Thyroid gland (tissue), 4 donors: ENCODE data around the gene MSLN. TPM values are rescaled to one million over a fixed set of nuclear protein-coding genes. Genes with fewer than 3 reads are reported as not detected.

Source experiments
- DNase-seq, 2 donors: peaks; one replicate each; pipeline ENCODE4 v3.0.0-alpha.2; 2019
- H3K27ac ChIP-seq, 3 donors: fragments of 200-600 bp; sonication (generic); 1 replicate in 2 of 3; 2 replicates in 1 of 3; pipeline ENCODE4 v1.5.1; 2016 to 2019; ENCODE audit warnings: mild to moderate bottlenecking in 1 of 3, moderate library complexity in 1 of 3
- H3K27me3 ChIP-seq: fragments of 200-600 bp; sonication (generic); one replicate; pipeline ENCODE4 v1.5.1; 2019
- H3K36me3 ChIP-seq, 2 donors: fragments of 200-600 bp; sonication (generic); one replicate each; pipeline ENCODE4 v1.5.1; 2016 to 2019
- H3K4me1 ChIP-seq, 2 donors: fragments of 200-600 bp; sonication (generic); one replicate each; pipeline ENCODE4 v1.5.1; 2017 to 2019
- H3K4me3 ChIP-seq, 3 donors: fragments of 200-600 bp; sonication (generic); replicated peaks in 1 of 3; 1 replicate in 2 of 3; 2 replicates in 1 of 3; pipeline ENCODE4 v1.5.1; 2016; ENCODE audit warnings: mild to moderate bottlenecking in 1 of 3
- H3K9me3 ChIP-seq: fragments of 200-600 bp; sonication (generic); one replicate; pipeline ENCODE4 v1.5.1; 2017
- POLR2A ChIP-seq, 2 donors: fragments of 450-650 bp; IDR thresholded peaks; one replicate each; pipeline ENCODE4 v1.6.1; 2017; ENCODE audit warnings: antibody characterized with exemption in 2 of 2, mild to moderate bottlenecking in 2 of 2, moderate library complexity in 1 of 2
- WGBS, 2 donors: methylation state at CpG; one replicate each; pipeline ENCODE4 v1.1.5; 2017; 5-methylcytosine and 5-hydroxymethylcytosine counted together
- intact Hi-C: fragments of 100-400 bp; cut with DNase I; formaldehyde crosslinking; loops from one replicate; pipeline ENCODE4 v1.15.1; 2023
- microRNA counts, 2 donors: library from miRNA; unstranded; fragments of <30 nt; microRNA quantifications; one replicate each; lab custom pipeline; 2016 to 2017
- microRNA-seq: library from miRNA; unstranded; fragments of <30 nt; microRNA quantifications from one replicate; pipeline ENCODE4, GENCODE V29; 2016
- small RNA-seq: library from RNA; depleted of rRNA; stranded (forward); fragments of <200 nt; gene quantifications from one replicate; pipeline ENCODE3, GENCODE V24; 2016
- total RNA-seq, 4 donors: library from RNA; depleted of rRNA; stranded (reverse); fragments of >200 nt; gene quantifications; one replicate each; pipeline ENCODE4 v1.2.3, GENCODE V29; 2016
- TF ChIP-seq, protein P1 (sequence below), 6 experiments: fragments of 200-600 bp in 3 of 6; fragments of 450-650 bp in 3 of 6; sonication (generic) in 3 of 6; IDR thresholded peaks; one replicate each; pipeline ENCODE4 v1.5.1; 2016 to 2019; ENCODE audit warnings: antibody characterized with exemption in 6 of 6, mild to moderate bottlenecking in 2 of 6, inconsistent platforms in 1 of 6, moderate library complexity in 1 of 6

MSLN gene
- total RNA-seq, 4 donors from 2014 or later, result not detected

- Histone ChIP-seq H3K27ac (no peak overlapping the region), H3K9me3 (no peaks in the 10 kb centered on the region), H3K36me3 (no peaks in the 10 kb centered on the region), H3K27me3 (peaks cover 13% of the 10 kb centered on the region), H3K4me1 (peaks cover 0 to 10% of the 10 kb centered on the region in 2 donors), H3K4me3 (no peak overlapping the region)
- DNase-seq, result no peak
- intact Hi-C loops, result no loop called here
- TF ChIP-seq, protein P1, sequence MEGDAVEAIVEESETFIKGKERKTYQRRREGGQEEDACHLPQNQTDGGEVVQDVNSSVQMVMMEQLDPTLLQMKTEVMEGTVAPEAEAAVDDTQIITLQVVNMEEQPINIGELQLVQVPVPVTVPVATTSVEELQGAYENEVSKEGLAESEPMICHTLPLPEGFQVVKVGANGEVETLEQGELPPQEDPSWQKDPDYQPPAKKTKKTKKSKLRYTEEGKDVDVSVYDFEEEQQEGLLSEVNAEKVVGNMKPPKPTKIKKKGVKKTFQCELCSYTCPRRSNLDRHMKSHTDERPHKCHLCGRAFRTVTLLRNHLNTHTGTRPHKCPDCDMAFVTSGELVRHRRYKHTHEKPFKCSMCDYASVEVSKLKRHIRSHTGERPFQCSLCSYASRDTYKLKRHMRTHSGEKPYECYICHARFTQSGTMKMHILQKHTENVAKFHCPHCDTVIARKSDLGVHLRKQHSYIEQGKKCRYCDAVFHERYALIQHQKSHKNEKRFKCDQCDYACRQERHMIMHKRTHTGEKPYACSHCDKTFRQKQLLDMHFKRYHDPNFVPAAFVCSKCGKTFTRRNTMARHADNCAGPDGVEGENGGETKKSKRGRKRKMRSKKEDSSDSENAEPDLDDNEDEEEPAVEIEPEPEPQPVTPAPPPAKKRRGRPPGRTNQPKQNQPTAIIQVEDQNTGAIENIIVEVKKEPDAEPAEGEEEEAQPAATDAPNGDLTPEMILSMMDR (IDR thresholded peaks at IDR 0.05), result no peak
- no peak for TF ChIP-seq POLR2A (IDR thresholded peaks at IDR 0.05)
- WGBS, 2 donors, result 62 to 73% methylated on average over 60 to 68 of the region's 71 CpGs
These were observed 56.7 kb downstream of the MSLN start for GRCh38 chr16:817001-817906.

DNA sequence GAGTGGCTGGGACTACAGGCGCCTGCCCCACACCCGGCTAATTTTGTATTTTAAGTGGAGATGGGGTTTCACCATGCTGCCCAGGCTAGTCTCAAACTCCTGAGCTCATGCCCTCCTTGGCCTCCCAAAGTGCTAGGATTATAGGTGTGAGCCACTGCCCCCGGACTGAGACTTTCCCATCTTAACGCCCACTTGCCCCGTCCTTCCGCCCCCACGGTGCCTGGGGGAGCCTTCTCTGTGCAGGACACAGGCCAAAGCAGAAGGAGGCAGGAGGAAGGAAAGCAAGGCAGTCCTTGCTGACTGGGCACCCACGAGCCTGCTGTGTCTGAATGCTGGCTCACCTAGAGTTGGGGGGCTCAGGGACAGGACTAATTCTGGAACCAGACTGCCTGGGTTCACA, 57.6 kb downstream of the MSLN start:
- H3K9me3 ChIP-seq, result no peaks in the 10 kb centered on the region
- H3K27ac ChIP-seq, result no peak overlapping the region
- H3K27me3 ChIP-seq, result peaks cover 12% of the 10 kb centered on the region
- no peak for DNase-seq
- H3K4me3 ChIP-seq, result no peak overlapping the region
- no peak for TF ChIP-seq POLR2A (IDR thresholded peaks at IDR 0.05)
- TF ChIP-seq, protein P1 (IDR thresholded peaks at IDR 0.05), result no peak
- WGBS, 2 donors, result 77 to 80% methylated on average over 8 of the region's 8 CpGs
- intact Hi-C loops, result no loop called here
- H3K4me1 ChIP-seq, result peaks cover 0 to 9% of the 10 kb centered on the region in 2 donors
- no peaks in the 10 kb centered on the region for H3K36me3 ChIP-seq

MicroRNAs within 50 kb of the gene (microRNA counts, 767-probe panel; counts per million panel counts)
- microRNA hsa-miR-662 (lab: Ali Mortazavi, UCI), result 0 counts per million in 2 donors

Small RNAs within 50 kb of the gene (microRNA-seq; reads per million reads assigned to microRNA genes)
- not detected for gene MIR662

Small RNAs within 50 kb of the gene (small RNA-seq; reads per million reads assigned to genes)
- gene MIR662, result not detected

Other genes with a start within 250 kb of the MSLN start
- 10 to 100 TPM; 19.6 to 42.6 (median 29.0) TPM for gene CAPN15, start 233.0 kb upstream of the MSLN start, total RNA-seq
- gene PRR35, start 200.3 kb upstream of the MSLN start, total RNA-seq, result not detected
- gene NHLRC4, start 193.7 kb upstream of the MSLN start, total RNA-seq, result under 1 TPM in 3 of 4 donors, not detected in 1; 0.63 to 0.81 (median 0.67) TPM
- 100 to 1,000 TPM in 3 of 4 donors, 10 to 100 TPM in 1; 69.6 to 125 (median 108) TPM for gene PIGQ, start 190.8 kb upstream of the MSLN start, total RNA-seq
- gene RAB40C, start 170.7 kb upstream of the MSLN start, total RNA-seq, result 10 to 100 TPM; 17.7 to 24.4 (median 18.4) TPM
- 1 to 10 TPM in 1 of 4 donors, under 1 TPM in 3; 0.13 to 1.8 (median 0.77) TPM for gene WFIKKN1, start 129.7 kb upstream of the MSLN start, total RNA-seq
- 100 to 1,000 TPM in 2 of 4 donors, 10 to 100 TPM in 2; 54.2 to 180 (median 115) TPM for gene METTL26, start 124.4 kb upstream of the MSLN start, total RNA-seq
- 100 to 1,000 TPM in 1 of 4 donors, 10 to 100 TPM in 3; 61.3 to 124 (median 69.1) TPM for gene MCRIP2, start 118.9 kb upstream of the MSLN start, total RNA-seq
- 10 to 100 TPM; 23.6 to 56.0 (median 34.3) TPM for gene WDR90, start 111.4 kb upstream of the MSLN start, total RNA-seq
- 10 to 100 TPM; 49.7 to 81.8 (median 57.6) TPM for gene RHOT2, start 92.6 kb upstream of the MSLN start, total RNA-seq
- under 1 TPM in 3 of 4 donors, not detected in 1; 0.27 to 0.63 (median 0.56) TPM for gene RHBDL1, start 85.1 kb upstream of the MSLN start, total RNA-seq
- 100 to 1,000 TPM; 134 to 206 (median 162) TPM for gene STUB1, start 80.3 kb upstream of the MSLN start, total RNA-seq
- 100 to 1,000 TPM in 3 of 4 donors, 10 to 100 TPM in 1; 72.8 to 156 (median 124) TPM for gene JMJD8, start 76.4 kb upstream of the MSLN start, total RNA-seq
- 10 to 100 TPM; 13.3 to 20.1 (median 17.6) TPM for gene WDR24, start 70.3 kb upstream of the MSLN start, total RNA-seq
- 1 to 10 TPM; 5.8 to 7.5 (median 6.9) TPM for gene FBXL16, start 54.9 kb upstream of the MSLN start, total RNA-seq
- 100 to 1,000 TPM in 1 of 4 donors, 10 to 100 TPM in 3; 51.0 to 109 (median 57.0) TPM for gene METRN, start 45.6 kb upstream of the MSLN start, total RNA-seq
- gene ANTKMT, start 39.6 kb upstream of the MSLN start, total RNA-seq, result 100 to 1,000 TPM in 1 of 4 donors, 10 to 100 TPM in 3; 56.4 to 109 (median 63.8) TPM
- under 1 TPM in 1 of 4 donors, not detected in 3; 0.27 TPM for gene CCDC78, start 34.3 kb upstream of the MSLN start, total RNA-seq
- gene HAGHL, start 33.6 kb upstream of the MSLN start, total RNA-seq, result 1 to 10 TPM in 3 of 4 donors, not detected in 1; 3.8 to 8.7 (median 5.1) TPM
- gene CIAO3, start 19.7 kb upstream of the MSLN start, total RNA-seq, result 10 to 100 TPM; 38.7 to 53.8 (median 44.6) TPM
- 10 to 100 TPM; 14.1 to 27.9 (median 20.8) TPM for gene RPUSD1, start 27.6 kb downstream of the MSLN start, total RNA-seq
- 10 to 100 TPM; 10.1 to 14.6 (median 11.7) TPM for gene CHTF18, start 27.9 kb downstream of the MSLN start, total RNA-seq
- gene GNG13, start 40.0 kb downstream of the MSLN start, total RNA-seq, result not detected
- 10 to 100 TPM; 23.2 to 97.8 (median 89.1) TPM for gene LMF1, start 210.2 kb downstream of the MSLN start, total RNA-seq
- gene SOX8, start 221.0 kb downstream of the MSLN start, total RNA-seq, result under 1 TPM in 3 of 4 donors, not detected in 1; 0.15 to 0.78 (median 0.27) TPM